Naive thymus-derived CD4-positive, alpha-beta T cell (primary cell): ENCODE data around the gene DNAAF1. TPM values are rescaled to one million over a fixed set of nuclear protein-coding genes. Genes with fewer than 3 reads are reported as not detected.

ENCODE experiments used
- ATAC-seq: fragments of 150-1000 bp; cut with Tn5 transposase; 2 replicates; pipeline ENCODE4 v1.10.0; 2021; ENCODE audit warnings: mild to moderate bottlenecking, moderate library complexity
- CTCF ChIA-PET: fragments of 350-600 bp; sonication (Branson Sonifier 250); formaldehyde crosslinking; loops from one replicate; lab custom pipeline; 2021; ENCODE audit warnings: antibody characterized with exemption; lab: Charles Lee
- POLR2A ChIA-PET: fragments of 350-600 bp; sonication (Branson Sonifier 250); formaldehyde crosslinking; loops from one replicate; lab custom pipeline; 2021; ENCODE audit warnings: antibody characterized with exemption, inconsistent platforms; lab: Charles Lee
- DNase-seq, 9 donors: peaks; one replicate each; pipeline versions ENCODE4 v3.0.0 to v3.0.0-alpha.2; 2020 to 2022; ENCODE audit warnings: mixed read lengths in 1 of 9
- H3K27ac ChIP-seq: one replicate; pipeline ENCODE4 v1.7.0; 2013; ENCODE audit warnings: mild to moderate bottlenecking, low read depth, low read length, moderate library complexity
- H3K27me3 ChIP-seq, 2 donors: one replicate each; pipeline ENCODE4 v1.7.0; 2013; ENCODE audit warnings: low read length in 2 of 2, mild to moderate bottlenecking in 2 of 2, moderate library complexity in 2 of 2; ENCODE audit not compliant: control insufficient read depth in 2 of 2, insufficient read depth in 2 of 2
- H3K36me3 ChIP-seq, 3 experiments: 1 replicate in 2 of 3; 2 replicates in 1 of 3; pipeline ENCODE4 v1.7.0; 2013; ENCODE audit warnings: low read length in 3 of 3, mild to moderate bottlenecking in 3 of 3, moderate library complexity in 1 of 3; ENCODE audit not compliant: insufficient read depth in 3 of 3, control insufficient read depth in 2 of 3
- H3K4me1 ChIP-seq, 2 donors: one replicate each; pipeline ENCODE4 v1.7.0; 2013; ENCODE audit warnings: low read length in 2 of 2, mild to moderate bottlenecking in 2 of 2, moderate library complexity in 1 of 2; ENCODE audit not compliant: control insufficient read depth in 2 of 2, insufficient read depth in 2 of 2
- H3K4me3 ChIP-seq: 2 replicates; pipeline ENCODE4 v1.7.0; 2013; ENCODE audit warnings: mild to moderate bottlenecking, low read length
- H3K9me3 ChIP-seq, 3 experiments: 1 replicate in 2 of 3; 2 replicates in 1 of 3; pipeline ENCODE4 v1.7.0; 2013; ENCODE audit warnings: low read length in 3 of 3; ENCODE audit not compliant: control insufficient read depth in 2 of 3
- H3K27ac Mint-ChIP-seq, 9 donors: one replicate each; pipeline ENCODE4 v1.8.0; 2020 to 2022; ENCODE audit warnings: mixed read lengths in 9 of 9, mild to moderate bottlenecking in 8 of 9, moderate library complexity in 5 of 9, inconsistent platforms in 2 of 9
- H3K27me3 Mint-ChIP-seq, 5 donors: one replicate each; pipeline ENCODE4 v1.8.0; 2021 to 2022; ENCODE audit warnings: mixed read lengths in 5 of 5, mild to moderate bottlenecking in 1 of 5
- H3K36me3 Mint-ChIP-seq, 5 donors: one replicate each; pipeline ENCODE4 v1.8.0; 2020 to 2022; ENCODE audit warnings: mixed read lengths in 5 of 5, mild to moderate bottlenecking in 3 of 5, inconsistent platforms in 1 of 5
- H3K4me1 Mint-ChIP-seq, 7 donors: one replicate each; pipeline ENCODE4 v1.8.0; 2020 to 2022; ENCODE audit warnings: mixed read lengths in 7 of 7, mild to moderate bottlenecking in 3 of 7, inconsistent platforms in 1 of 7
- H3K4me3 Mint-ChIP-seq, 10 donors: one replicate each; pipeline ENCODE4 v1.8.0; 2020 to 2022; ENCODE audit warnings: mild to moderate bottlenecking in 10 of 10, mixed read lengths in 10 of 10, moderate library complexity in 6 of 10, inconsistent platforms in 2 of 10
- H3K9me3 Mint-ChIP-seq, 11 donors: one replicate each; pipeline ENCODE4 v1.8.0; 2020 to 2022; ENCODE audit warnings: mixed read lengths in 11 of 11, mild to moderate bottlenecking in 4 of 11, inconsistent platforms in 1 of 11, moderate library complexity in 1 of 11
- intact Hi-C, 2 donors: fragments of 100-400 bp; cut with micrococcal nuclease; formaldehyde crosslinking; loops; one replicate each; pipeline ENCODE4 v1.15.1; 2023
- polyA plus RNA-seq, 2 donors: library from polyadenylated mRNA; unstranded; fragments of 300-500 nt; fragmentation: Illumina TruSeq; gene quantifications; one replicate each; pipeline ENCODE4 v1.2.3, GENCODE V29; 2021
- total RNA-seq, 6 experiments: library from RNA in 5 of 6; stranded (reverse) in 5 of 6; gene quantifications; 1 replicate in 5 of 6; 2 replicates in 1 of 6; pipeline ENCODE4 v1.2.3 and lab custom pipeline; 2021 to 2026

The DNAAF1 gene
- total and polyA plus RNA-seq, 7 experiments from 2014 or later = 0.06 to 2.2 (median 0.38) TPM; not detected in 3

DNA sequence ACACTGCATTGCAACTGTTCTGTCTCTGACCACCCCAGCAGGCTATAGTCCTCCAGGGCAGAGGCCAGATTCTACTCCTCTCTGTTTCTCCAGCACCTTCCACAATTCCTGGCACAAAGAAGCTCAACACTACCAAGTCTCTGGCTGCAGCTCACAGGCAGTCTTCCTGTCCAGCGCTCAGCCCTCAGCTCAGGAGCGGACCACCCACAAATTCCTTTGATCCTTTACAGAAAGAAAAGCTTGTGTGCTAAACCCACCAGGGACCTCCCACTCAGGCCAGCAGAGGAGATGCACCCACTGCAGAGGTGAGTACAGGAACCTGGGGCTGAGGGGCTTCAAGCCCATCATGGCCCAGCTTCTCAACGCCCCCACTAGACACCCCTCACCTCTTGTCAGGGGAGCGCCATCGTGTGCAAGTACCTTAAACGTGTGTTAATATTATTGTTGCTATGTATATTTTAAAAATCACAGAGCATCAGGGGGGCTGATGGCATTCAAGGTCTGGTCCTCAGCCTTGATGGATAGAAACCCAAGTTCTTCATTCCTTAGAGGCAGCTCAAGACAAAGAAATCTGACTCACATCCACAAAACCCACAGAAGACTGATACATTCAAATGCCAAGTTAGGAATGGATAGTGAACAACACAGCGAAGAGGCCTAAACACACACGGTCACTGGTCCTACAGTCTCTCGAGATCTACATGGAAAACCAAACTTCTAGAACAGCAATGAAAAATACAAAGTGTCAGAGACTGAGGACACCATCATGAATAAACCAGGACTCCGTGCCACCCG, 8.6 kb upstream of the DNAAF1 start:
- peaks cover 0 to 4% (median 3%) of the 10 kb centered on the region in 5 donors for H3K36me3 Mint-ChIP-seq
- peaks cover 0 to 4% (median 0%) of the 10 kb centered on the region in 3 experiments for H3K36me3 ChIP-seq
- no peak overlapping the region for H3K4me3 Mint-ChIP-seq
- intact Hi-C loops = no loop called here
- H3K4me1 Mint-ChIP-seq = peaks cover 21 to 43% (median 33%) of the 10 kb centered on the region in 7 donors
- no peaks in the 10 kb centered on the region for H3K27me3 Mint-ChIP-seq
- ATAC-seq = no peak
- H3K4me3 ChIP-seq = no peak overlapping the region
- ChIA-PET POLR2A (no interaction called here), CTCF (no interaction called here)
- no peaks in the 10 kb centered on the region for H3K27me3 ChIP-seq
- no peak overlapping the region for H3K27ac ChIP-seq
- H3K9me3 ChIP-seq = no peaks in the 10 kb centered on the region
- no peak for DNase-seq
- H3K4me1 ChIP-seq = peaks cover 0 to 5% of the 10 kb centered on the region in 2 donors
- H3K9me3 Mint-ChIP-seq = peaks cover 0 to 2% (median 0%) of the 10 kb centered on the region in 11 donors
- peak overlapping the region in 1 of 9 donors; percentile 5 for H3K27ac Mint-ChIP-seq

DNA sequence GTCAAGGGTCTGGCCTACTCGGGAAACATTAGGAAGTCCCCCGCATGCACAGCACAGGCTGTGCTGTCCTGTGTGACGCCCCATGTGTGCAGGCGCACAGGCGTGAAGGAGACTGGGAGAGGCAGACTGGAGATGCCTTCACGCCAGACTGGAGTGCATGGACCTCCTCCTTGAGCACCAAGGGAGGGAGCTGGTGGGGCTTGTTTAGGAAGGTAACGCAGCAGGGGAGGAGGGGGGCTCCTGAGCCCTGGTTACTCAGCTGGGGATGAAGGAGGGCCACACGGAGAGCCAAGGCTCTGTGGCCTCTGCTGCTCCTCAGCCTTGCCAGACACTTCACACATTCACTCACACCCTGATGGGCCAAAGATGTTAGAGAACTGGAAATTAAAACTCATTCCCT, 7.8 kb upstream of the DNAAF1 start:
- H3K4me1 ChIP-seq = peaks cover 0 to 5% of the 10 kb centered on the region in 2 donors
- no peak for DNase-seq
- H3K36me3 Mint-ChIP-seq = peaks cover 0 to 4% (median 3%) of the 10 kb centered on the region in 5 donors
- H3K9me3 ChIP-seq = no peaks in the 10 kb centered on the region
- intact Hi-C loops = no loop called here
- no peak overlapping the region for H3K4me3 ChIP-seq
- ATAC-seq = no peak
- no peak overlapping the region for H3K4me3 Mint-ChIP-seq
- no peaks in the 10 kb centered on the region for H3K27me3 ChIP-seq
- H3K27me3 Mint-ChIP-seq = no peaks in the 10 kb centered on the region
- peaks cover 22 to 49% (median 38%) of the 10 kb centered on the region in 7 donors for H3K4me1 Mint-ChIP-seq
- H3K9me3 Mint-ChIP-seq = peaks cover 0 to 2% (median 0%) of the 10 kb centered on the region in 11 donors
- CTCF ChIA-PET = no interaction called here
- POLR2A ChIA-PET = interaction anchor here (0.6 to 2.4 kb wide), 2 partner anchors 20 to 50 kb away, joined by 3 to 11 read pairs; partner anchors contain the start of gene MBTPS1
- H3K27ac ChIP-seq = no peak overlapping the region
- peaks cover 0 to 4% (median 0%) of the 10 kb centered on the region in 3 experiments for H3K36me3 ChIP-seq
- H3K27ac Mint-ChIP-seq = peak overlapping the region in 1 of 9 donors; percentile 5

DNA sequence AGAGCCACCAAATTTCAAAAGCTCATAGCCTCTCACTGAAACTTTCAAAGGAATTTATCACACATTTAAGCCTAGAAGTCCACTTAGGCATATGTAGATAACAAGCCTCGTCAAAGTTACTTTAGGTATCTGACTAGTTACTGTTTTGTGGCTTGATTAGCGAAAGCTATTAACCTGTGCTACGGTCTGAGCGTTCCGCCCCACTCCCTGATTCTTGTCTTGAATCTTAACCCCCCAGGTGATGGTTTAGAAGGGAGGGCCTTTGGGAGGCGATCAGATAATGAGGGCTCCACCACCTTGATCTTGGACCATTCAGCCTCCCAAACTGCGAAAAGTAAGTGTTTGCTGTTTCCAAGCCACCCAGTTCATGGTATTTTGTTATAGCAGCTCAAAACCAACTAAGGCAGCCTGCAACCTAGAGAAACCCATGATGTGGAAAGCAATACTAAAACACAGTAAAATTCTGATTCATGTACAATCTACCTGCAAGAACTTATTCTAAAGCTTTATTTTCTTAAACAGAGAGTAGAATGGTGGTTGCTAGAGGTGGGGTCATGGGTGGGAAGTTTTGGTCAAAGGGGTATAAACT, 7.2 kb upstream of the DNAAF1 start:
- H3K4me1 ChIP-seq = peaks cover 0 to 5% of the 10 kb centered on the region in 2 donors
- Mint-ChIP-seq H3K4me3 (no peak overlapping the region), H3K36me3 (peaks cover 0 to 4% (median 3%) of the 10 kb centered on the region in 5 donors), H3K4me1 (peaks cover 22 to 51% (median 38%) of the 10 kb centered on the region in 7 donors), H3K27me3 (no peaks in the 10 kb centered on the region), H3K27ac (no peak overlapping the region), H3K9me3 (peaks cover 0 to 2% (median 0%) of the 10 kb centered on the region in 11 donors)
- no peaks in the 10 kb centered on the region for H3K27me3 ChIP-seq
- H3K36me3 ChIP-seq = no peaks in the 10 kb centered on the region
- POLR2A ChIA-PET = interaction anchor here (0.6 to 2.4 kb wide), 2 partner anchors 21 to 49 kb away, joined by 3 to 11 read pairs; partner anchors contain the start of gene MBTPS1
- DNase-seq (no peak), ATAC-seq (no peak)
- H3K27ac ChIP-seq = no peak overlapping the region
- no peak overlapping the region for H3K4me3 ChIP-seq
- CTCF ChIA-PET = no interaction called here
- no peaks in the 10 kb centered on the region for H3K9me3 ChIP-seq
- intact Hi-C loops = no loop called here

DNA sequence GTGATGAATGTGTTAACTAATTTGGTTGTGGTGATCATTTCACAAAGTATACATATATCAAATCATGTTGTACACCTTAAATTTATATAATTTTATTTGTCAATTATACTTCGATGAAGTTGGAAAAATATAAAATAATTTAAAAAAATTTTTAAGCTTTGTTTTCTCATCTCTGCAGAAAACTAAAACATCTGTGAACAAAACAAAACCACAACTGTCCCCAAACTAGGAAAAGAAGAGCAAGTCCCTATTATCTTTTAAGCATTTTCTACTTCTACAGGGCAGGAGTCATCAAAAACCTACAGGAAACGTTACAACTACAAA, 6.6 kb upstream of the DNAAF1 start:
- H3K4me3 Mint-ChIP-seq = peak overlapping the region in 1 of 10 donors; percentile 56
- H3K36me3 Mint-ChIP-seq = peaks cover 0 to 4% (median 2%) of the 10 kb centered on the region in 5 donors
- intact Hi-C loops = no loop called here
- no peak overlapping the region for H3K27ac ChIP-seq
- H3K9me3 ChIP-seq = no peaks in the 10 kb centered on the region
- peaks cover 0 to 3% (median 0%) of the 10 kb centered on the region in 5 donors for H3K27me3 Mint-ChIP-seq
- ATAC-seq = no peak
- peak overlapping the region in 1 of 9 donors; percentile 23 for H3K27ac Mint-ChIP-seq
- H3K36me3 ChIP-seq = no peaks in the 10 kb centered on the region
- no peak overlapping the region for H3K4me3 ChIP-seq
- CTCF ChIA-PET = no interaction called here
- H3K4me1 Mint-ChIP-seq = peaks cover 22 to 57% (median 44%) of the 10 kb centered on the region in 7 donors
- POLR2A ChIA-PET = interaction anchor here (2.4 kb wide), 1 partner anchor 21 kb away, joined by 11 read pairs; the partner anchor contains the start of gene MBTPS1
- no peaks in the 10 kb centered on the region for H3K27me3 ChIP-seq
- peaks cover 0 to 2% (median 0%) of the 10 kb centered on the region in 11 donors for H3K9me3 Mint-ChIP-seq
- H3K4me1 ChIP-seq = peaks cover 0 to 5% of the 10 kb centered on the region in 2 donors
- DNase-seq = no peak

DNA sequence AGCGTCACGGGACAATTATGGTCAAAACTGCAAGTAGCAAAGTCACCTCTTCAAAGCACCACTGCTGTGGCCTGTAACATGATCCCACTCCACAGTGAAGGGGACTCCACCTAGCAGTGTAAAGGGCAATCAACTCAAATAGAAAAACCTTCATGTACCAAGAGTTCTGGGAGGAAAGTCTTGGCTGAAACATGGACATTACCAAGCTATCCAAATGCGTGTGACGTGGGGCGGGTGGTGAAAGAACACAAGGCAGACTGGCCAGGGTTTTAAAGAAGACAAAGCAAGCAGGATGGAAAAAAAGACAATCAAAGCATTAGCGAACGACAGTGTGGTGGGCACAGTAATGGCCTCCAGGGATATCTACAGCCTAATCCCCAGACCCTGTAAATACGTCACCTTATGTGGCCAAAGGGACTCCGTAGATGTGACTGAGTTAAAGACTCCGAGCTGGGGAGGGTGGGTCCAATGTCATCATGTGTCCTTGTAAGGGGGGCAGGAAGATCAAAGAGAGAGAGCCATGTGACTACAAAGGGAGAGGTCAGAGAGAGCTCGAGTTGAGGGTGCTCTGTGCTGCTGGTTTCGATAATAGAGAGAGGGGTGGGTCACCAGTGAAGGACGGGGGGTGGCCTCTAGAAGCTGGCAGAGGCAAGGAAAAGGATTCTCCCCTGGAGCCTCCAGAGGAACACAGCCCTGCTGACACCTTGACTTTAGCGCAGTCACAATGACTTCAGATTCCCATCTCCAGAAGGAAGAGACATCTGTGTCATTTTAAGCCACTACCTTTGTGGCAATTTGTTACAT, 6.1 kb upstream of the DNAAF1 start:
- Mint-ChIP-seq H3K27ac (peak overlapping the region in 3 of 9 donors; percentile 11 to 35 (median 23)), H3K4me3 (peak overlapping the region in 2 of 10 donors; percentile 8 to 56), H3K27me3 (peaks cover 0 to 4% (median 0%) of the 10 kb centered on the region in 5 donors), H3K9me3 (peaks cover 0 to under 1% (median 0%) of the 10 kb centered on the region in 11 donors), H3K4me1 (peaks cover 24 to 61% (median 49%) of the 10 kb centered on the region in 7 donors), H3K36me3 (peaks cover 0 to 4% (median 2%) of the 10 kb centered on the region in 5 donors)
- Histone ChIP-seq H3K27me3 (no peaks in the 10 kb centered on the region), H3K36me3 (no peaks in the 10 kb centered on the region), H3K9me3 (no peaks in the 10 kb centered on the region), H3K4me1 (peaks cover 2 to 7% of the 10 kb centered on the region in 2 donors), H3K27ac (no peak overlapping the region), H3K4me3 (no peak overlapping the region)
- peak in 1 of 9 donors; percentile 28 for DNase-seq
- POLR2A ChIA-PET = interaction anchor here (2.4 kb wide), 1 partner anchor 22 kb away, joined by 11 read pairs; the partner anchor contains the start of gene MBTPS1
- CTCF ChIA-PET = interaction anchor here (0.6 kb wide), 1 partner anchor 52 kb away, joined by 4 read pairs; no protein-coding TSS in a partner anchor
- ATAC-seq = no peak
- intact Hi-C loops = no loop called here
